Neuronal stem cell (in vitro differentiated cells): Measurements from ENCODE around the gene YPEL1.
A peak's percentile ranks its signal among the peaks of the same experiment; 100 is the strongest.
"Not testable (repeated sequence)": the region's sequence is repeated elsewhere in the genome, so short reads cannot be mapped to it uniquely, and the experiment has no call there.

Source experiments
- DNase-seq: peaks from one replicate; pipeline ENCODE4 v3.0.0-alpha.2; 2013; ENCODE audit warnings: low spot score
- H2AFZ ChIP-seq: one replicate; pipeline ENCODE4 v1.6.1; 2013; ENCODE audit warnings: mild to moderate bottlenecking, low read length, inconsistent platforms
- H2AK5ac ChIP-seq: 2 replicates; pipeline ENCODE4 v1.6.1; 2013; ENCODE audit warnings: low read depth, mild to moderate bottlenecking, inconsistent platforms, low read length, moderate library complexity, mixed read lengths
- H2BK120ac ChIP-seq: 2 replicates; pipeline ENCODE4 v1.6.1; 2013; ENCODE audit warnings: low read depth, mild to moderate bottlenecking, inconsistent platforms, low read length, moderate library complexity, mixed read lengths
- H2BK12ac ChIP-seq: one replicate; pipeline ENCODE4 v1.6.1; 2013; ENCODE audit warnings: low read length, inconsistent platforms
- H2BK15ac ChIP-seq: 2 replicates; pipeline ENCODE4 v1.6.1; 2013; ENCODE audit warnings: mild to moderate bottlenecking, low read length, inconsistent platforms, mixed read lengths
- H2BK5ac ChIP-seq: one replicate; pipeline ENCODE4 v1.6.1; 2013; ENCODE audit warnings: inconsistent platforms, mild to moderate bottlenecking, low read length, moderate library complexity
- H3K14ac ChIP-seq: one replicate; pipeline ENCODE4 v1.6.1; 2013; ENCODE audit warnings: low read length, inconsistent platforms
- H3K18ac ChIP-seq: 2 replicates; pipeline ENCODE4 v1.6.1; 2013; ENCODE audit warnings: low read length, inconsistent platforms
- H3K23ac ChIP-seq: 2 replicates; pipeline ENCODE4 v1.6.1; 2013; ENCODE audit warnings: low read depth, mild to moderate bottlenecking, mixed read lengths, low read length, inconsistent platforms; ENCODE audit not compliant: poor library complexity
- H3K27ac ChIP-seq: replicated peaks from 3 replicates; pipeline ENCODE4 v1.5.1; 2013; ENCODE audit warnings: low read length, inconsistent platforms
- H3K27me3 ChIP-seq, 3 experiments: 2 replicates each; pipeline ENCODE4 v1.6.1; 2013; ENCODE audit warnings: low read length in 3 of 3, mild to moderate bottlenecking in 2 of 3, inconsistent platforms in 1 of 3, low read depth in 1 of 3, mixed read lengths in 1 of 3, moderate library complexity in 1 of 3; ENCODE audit not compliant: control insufficient read depth in 3 of 3, insufficient read depth in 3 of 3
- H3K36me3 ChIP-seq, 2 donors: replicated peaks in 1 of 2; 2 replicates each; pipeline ENCODE4 v1.6.1; 2013; ENCODE audit warnings: low read length in 2 of 2; ENCODE audit not compliant: control insufficient read depth in 2 of 2, insufficient read depth in 2 of 2
- H3K4ac ChIP-seq: 2 replicates; pipeline ENCODE4 v1.6.1; 2013; ENCODE audit warnings: inconsistent platforms, mild to moderate bottlenecking, low read length, moderate library complexity
- H3K4me1 ChIP-seq, 2 donors: 1 replicate in 1 of 2; 2 replicates in 1 of 2; pipeline ENCODE4 v1.6.1; 2013; ENCODE audit warnings: low read length in 2 of 2, low read depth in 1 of 2; ENCODE audit not compliant: control insufficient read depth in 2 of 2, insufficient read depth in 1 of 2
- H3K4me2 ChIP-seq: one replicate; pipeline ENCODE4 v1.6.1; 2013; ENCODE audit warnings: mild to moderate bottlenecking, low read length, inconsistent platforms; ENCODE audit not compliant: insufficient read depth, poor library complexity, severe bottlenecking
- H3K4me3 ChIP-seq, 2 donors: 2 replicates each; pipeline ENCODE4 v1.5.1; 2013; ENCODE audit warnings: low read length in 2 of 2, mild to moderate bottlenecking in 2 of 2, inconsistent platforms in 1 of 2, moderate library complexity in 1 of 2
- H3K79me1 ChIP-seq: one replicate; pipeline ENCODE4 v1.6.1; 2013; ENCODE audit warnings: low read depth, mild to moderate bottlenecking, inconsistent platforms, low read length, moderate library complexity
- H3K9ac ChIP-seq: one replicate; pipeline ENCODE4 v1.6.1; 2013; ENCODE audit warnings: mild to moderate bottlenecking, low read depth, low read length, inconsistent platforms; ENCODE audit not compliant: poor library complexity
- H3K9me3 ChIP-seq, 2 donors: replicated peaks in 1 of 2; 2 replicates each; pipeline versions ENCODE3 to v1.6.1; 2013; ENCODE audit warnings: low read length in 2 of 2, mild to moderate bottlenecking in 2 of 2, inconsistent platforms in 1 of 2, low read depth in 1 of 2, mixed read lengths in 1 of 2, moderate library complexity in 1 of 2; ENCODE audit not compliant: control insufficient read depth in 2 of 2, insufficient read depth in 1 of 2
- H4K8ac ChIP-seq: one replicate; pipeline ENCODE4 v1.6.1; 2013; ENCODE audit warnings: low read depth, mild to moderate bottlenecking, inconsistent platforms, low read length, moderate library complexity
- H4K91ac ChIP-seq: one replicate; pipeline ENCODE4 v1.6.1; 2013; ENCODE audit warnings: low read length, low read depth, mild to moderate bottlenecking, inconsistent platforms; ENCODE audit not compliant: poor library complexity
- whole genome bisulfite sequencing, 2 donors: extraction: QIAGEN DNeasy Blood & Tissue Kit; methylation state at CpG; one replicate each; pipeline ENCODE4 v1.1.7; 2013; ENCODE audit warnings: missing lambda C conversion rate in 2 of 2, mixed read lengths in 1 of 2; ENCODE audit not compliant: insufficient read length in 2 of 2, insufficient replicate concordance in 1 of 2; ENCODE audit errors: extremely low coverage in 2 of 2; 5-methylcytosine and 5-hydroxymethylcytosine counted together

Gene YPEL1

GRCh38 chr22:21720191-21720859, 15.3 kb downstream of the YPEL1 start:
- not testable (repeated sequence) for H3K79me1 ChIP-seq, H3K9ac ChIP-seq, H2BK5ac ChIP-seq, H3K18ac ChIP-seq, H3K14ac ChIP-seq, H3K4me2 ChIP-seq, H3K4me1 ChIP-seq, H2AK5ac ChIP-seq, H2BK12ac ChIP-seq, DNase-seq, H3K23ac ChIP-seq, H2BK15ac ChIP-seq, H4K91ac ChIP-seq, H2AFZ ChIP-seq, H3K9me3 ChIP-seq, H3K4me3 ChIP-seq, H3K27me3 ChIP-seq, H3K4ac ChIP-seq, H4K8ac ChIP-seq, H2BK120ac ChIP-seq, H3K27ac ChIP-seq
- peaks cover 0 to 11% of the 10 kb centered on the region in 2 donors for H3K36me3 ChIP-seq
- no CpG with 5 or more reads among the region's 10 CpGs for WGBS, 2 donors

- Histone ChIP-seq H3K18ac (no peak overlapping the region), H3K4me3 (no peak overlapping the region), H3K27me3 (no peaks in the 10 kb centered on the region), H4K8ac (no peak overlapping the region), H3K4ac (no peak overlapping the region), H4K91ac (no peak overlapping the region), H3K4me1 (no peaks in the 10 kb centered on the region), H2BK15ac (no peak overlapping the region), H2BK5ac (no peak overlapping the region), H2BK12ac (no peak overlapping the region), H3K9ac (no peak overlapping the region), H3K36me3 (peaks cover 0 to 14% of the 10 kb centered on the region in 2 donors), H3K9me3 (no peaks in the 10 kb centered on the region), H3K79me1 (peaks cover 5% of the 10 kb centered on the region), H2BK120ac (no peak overlapping the region), H3K4me2 (no peak overlapping the region), H2AK5ac (no peak overlapping the region), H3K27ac (no peak overlapping the region), H2AFZ (no peak overlapping the region), H3K14ac (no peak overlapping the region), H3K23ac (peak overlapping the region; percentile 68)
- no CpG with 5 or more reads among the region's 4 CpGs for WGBS, 2 donors
- no peak for DNase-seq
Measured at GRCh38 chr22:21719024-21719423, 16.6 kb downstream of the YPEL1 start.

GRCh38 chr22:21718499-21718898, 17.1 kb downstream of the YPEL1 start:
- no peak overlapping the region for H3K27ac ChIP-seq

GRCh38 chr22:21716395-21717122, 19.0 kb downstream of the YPEL1 start:
- H3K4me3 ChIP-seq, H3K4me1 ChIP-seq, H3K14ac ChIP-seq, H4K91ac ChIP-seq, DNase-seq, H2BK120ac ChIP-seq, H3K18ac ChIP-seq, H3K79me1 ChIP-seq, H3K27ac ChIP-seq, H2AK5ac ChIP-seq, H3K9ac ChIP-seq, H4K8ac ChIP-seq, H3K23ac ChIP-seq, H2AFZ ChIP-seq, H2BK12ac ChIP-seq, H3K27me3 ChIP-seq, H3K9me3 ChIP-seq, H3K4ac ChIP-seq, H2BK5ac ChIP-seq, H2BK15ac ChIP-seq, H3K4me2 ChIP-seq: not testable (repeated sequence)
- peaks cover 0 to 12% of the 10 kb centered on the region in 2 donors for H3K36me3 ChIP-seq
- no CpG with 5 or more reads among the region's 15 CpGs for WGBS, 2 donors

More at GRCh38 chr22:21718499-21718898, 17.1 kb downstream of the YPEL1 start:
- Histone ChIP-seq H4K91ac (no peak overlapping the region), H3K27me3 (no peaks in the 10 kb centered on the region), H2BK15ac (no peak overlapping the region), H3K4ac (no peak overlapping the region), H2BK12ac (no peak overlapping the region), H3K4me3 (no peak overlapping the region), H3K9me3 (no peaks in the 10 kb centered on the region), H3K23ac (no peak overlapping the region), H3K14ac (no peak overlapping the region), H3K4me2 (no peak overlapping the region), H3K4me1 (no peaks in the 10 kb centered on the region), H3K18ac (no peak overlapping the region), H2BK120ac (no peak overlapping the region), H4K8ac (no peak overlapping the region), H3K36me3 (peaks cover 0 to 12% of the 10 kb centered on the region in 2 donors), H2BK5ac (no peak overlapping the region), H2AK5ac (no peak overlapping the region), H3K79me1 (peaks cover 6% of the 10 kb centered on the region), H3K9ac (no peak overlapping the region), H2AFZ (no peak overlapping the region)
- no CpG with 5 or more reads among the region's 4 CpGs for whole genome bisulfite sequencing, 2 donors
- DNase-seq: no peak
